CD4-positive, alpha-beta memory T cell (primary cell): ENCODE data around the gene GRIP1. TPM values are rescaled to one million over a fixed set of nuclear protein-coding genes. Genes with fewer than 3 reads are reported as not detected.

Experiments used
- CTCF ChIA-PET: fragments of 350-600 bp; sonication (Branson Sonifier 250); formaldehyde crosslinking; loops from one replicate; lab custom pipeline; 2021; ENCODE audit warnings: inconsistent platforms; ENCODE audit not compliant: partially characterized antibody; lab: Charles Lee
- POLR2A ChIA-PET: fragments of 350-600 bp; sonication (Branson Sonifier 250); formaldehyde crosslinking; loops from one replicate; lab custom pipeline; 2021; ENCODE audit not compliant: partially characterized antibody; lab: Charles Lee
- DNase-seq, 5 donors: peaks; one replicate each; pipeline versions ENCODE4 v3.0.0 to v3.0.0-alpha.2; 2020 to 2022; ENCODE audit warnings: mixed read lengths in 1 of 5
- H3K27ac ChIP-seq: one replicate; pipeline ENCODE4 v1.7.0; 2013; ENCODE audit warnings: low read depth, low read length
- H3K27me3 ChIP-seq: 2 replicates; pipeline ENCODE4 v1.7.0; 2013; ENCODE audit warnings: mild to moderate bottlenecking, low read length, moderate library complexity; ENCODE audit not compliant: insufficient read depth
- H3K36me3 ChIP-seq: 2 replicates; pipeline ENCODE4 v1.7.0; 2013; ENCODE audit warnings: mild to moderate bottlenecking, low read length, moderate library complexity; ENCODE audit not compliant: insufficient read depth
- H3K4me1 ChIP-seq: 2 replicates; pipeline ENCODE4 v1.7.0; 2013; ENCODE audit warnings: mild to moderate bottlenecking, low read length, moderate library complexity; ENCODE audit not compliant: insufficient read depth
- H3K4me3 ChIP-seq, 2 donors: one replicate each; pipeline ENCODE4 v1.7.0; 2013; ENCODE audit warnings: low read length in 2 of 2, mild to moderate bottlenecking in 1 of 2
- H3K9me3 ChIP-seq, 2 donors: one replicate each; pipeline ENCODE4 v1.7.0; 2013; ENCODE audit warnings: low read length in 2 of 2, control low read depth in 1 of 2; ENCODE audit not compliant: control insufficient read depth in 1 of 2
- H3K27ac Mint-ChIP-seq, 7 donors: one replicate each; pipeline ENCODE4 v1.8.0; 2020 to 2021; ENCODE audit warnings: mixed read lengths in 7 of 7, mild to moderate bottlenecking in 6 of 7, inconsistent platforms in 3 of 7, moderate library complexity in 3 of 7
- H3K27me3 Mint-ChIP-seq, 2 donors: one replicate each; pipeline ENCODE4 v1.8.0; 2020 to 2021; ENCODE audit warnings: mixed read lengths in 2 of 2
- H3K36me3 Mint-ChIP-seq, 2 donors: one replicate each; pipeline ENCODE4 v1.8.0; 2020 to 2021; ENCODE audit warnings: mixed read lengths in 2 of 2, inconsistent platforms in 1 of 2, mild to moderate bottlenecking in 1 of 2
- H3K4me1 Mint-ChIP-seq, 4 donors: one replicate each; pipeline ENCODE4 v1.8.0; 2020 to 2021; ENCODE audit warnings: mixed read lengths in 4 of 4, mild to moderate bottlenecking in 1 of 4
- H3K4me3 Mint-ChIP-seq, 8 donors: one replicate each; pipeline ENCODE4 v1.8.0; 2020 to 2021; ENCODE audit warnings: mixed read lengths in 8 of 8, mild to moderate bottlenecking in 7 of 8, moderate library complexity in 6 of 8, inconsistent platforms in 3 of 8
- H3K9me3 Mint-ChIP-seq, 8 donors: one replicate each; pipeline ENCODE4 v1.8.0; 2020 to 2021; ENCODE audit warnings: mixed read lengths in 8 of 8, mild to moderate bottlenecking in 5 of 8, inconsistent platforms in 3 of 8, moderate library complexity in 1 of 8
- intact Hi-C: fragments of 100-400 bp; cut with micrococcal nuclease; formaldehyde crosslinking; loops from one replicate; pipeline ENCODE4 v1.15.1; 2023
- polyA plus RNA-seq, 2 donors: library from polyadenylated mRNA; unstranded; fragments of 300-500 nt; fragmentation: Illumina TruSeq; gene quantifications; one replicate each; pipeline ENCODE4 v1.2.3, GENCODE V29; 2021
- total RNA-seq, 2 experiments: library from RNA; stranded (reverse); gene quantifications; one replicate each; pipeline ENCODE4 v1.2.3, GENCODE V29; 2021

GRIP1 gene
- total and polyA plus RNA-seq, 4 experiments from 2014 or later: 0.52 to 3.3 (median 1.5) TPM

- DNase-seq: no peak
- no peak overlapping the region for H3K27ac ChIP-seq
- CTCF ChIA-PET: interaction anchor here (1.2 kb wide), 1 partner anchor 31 kb away, joined by 3 read pairs; no protein-coding TSS in a partner anchor
- peaks cover 10% of the 10 kb centered on the region for H3K4me1 ChIP-seq
- H3K9me3 Mint-ChIP-seq: peaks cover 0 to 2% (median 0%) of the 10 kb centered on the region in 8 donors
- H3K4me3 Mint-ChIP-seq: no peak overlapping the region
- intact Hi-C loops: loop anchor here (1.0 kb wide), 1 partner anchor 144 kb away; no protein-coding TSS in a partner anchor
- no peaks in the 10 kb centered on the region for H3K36me3 Mint-ChIP-seq
- POLR2A ChIA-PET: no interaction called here
- H3K4me3 ChIP-seq: no peak overlapping the region
- no peaks in the 10 kb centered on the region for H3K27me3 Mint-ChIP-seq
- H3K9me3 ChIP-seq: no peaks in the 10 kb centered on the region
- H3K4me1 Mint-ChIP-seq: peaks cover 7 to 15% (median 11%) of the 10 kb centered on the region in 4 donors
- H3K27ac Mint-ChIP-seq: no peak overlapping the region
- no peaks in the 10 kb centered on the region for H3K36me3 ChIP-seq
- H3K27me3 ChIP-seq: no peaks in the 10 kb centered on the region
These were observed 38.3 kb upstream of the GRIP1 start for GRCh38 chr12:66717036-66717673.

GRCh38 chr12:66716522-66716921 lies 37.6 kb upstream of the GRIP1 start:
- Mint-ChIP-seq H3K27me3 (no peaks in the 10 kb centered on the region), H3K4me3 (no peak overlapping the region), H3K4me1 (peaks cover 7 to 15% (median 11%) of the 10 kb centered on the region in 4 donors), H3K27ac (no peak overlapping the region), H3K36me3 (no peaks in the 10 kb centered on the region), H3K9me3 (no peaks in the 10 kb centered on the region)
- ChIA-PET POLR2A (no interaction called here), CTCF (interaction anchor here (1.2 kb wide), 1 partner anchor 30 kb away, joined by 3 read pairs; no protein-coding TSS in a partner anchor)
- intact Hi-C loops: no loop called here
- Histone ChIP-seq H3K9me3 (no peaks in the 10 kb centered on the region), H3K4me3 (no peak overlapping the region), H3K27ac (no peak overlapping the region), H3K27me3 (no peaks in the 10 kb centered on the region), H3K4me1 (peaks cover 10% of the 10 kb centered on the region), H3K36me3 (no peaks in the 10 kb centered on the region)
- DNase-seq: no peak

GRCh38 chr12:66714709-66715108 lies 35.8 kb upstream of the GRIP1 start:
- peaks cover 7 to 16% (median 11%) of the 10 kb centered on the region in 4 donors for H3K4me1 Mint-ChIP-seq
- Histone ChIP-seq H3K27ac (no peak overlapping the region), H3K9me3 (no peaks in the 10 kb centered on the region), H3K27me3 (no peaks in the 10 kb centered on the region), H3K4me3 (no peak overlapping the region), H3K4me1 (peaks cover 10% of the 10 kb centered on the region), H3K36me3 (no peaks in the 10 kb centered on the region)
- H3K27me3 Mint-ChIP-seq: no peaks in the 10 kb centered on the region
- no peaks in the 10 kb centered on the region for H3K9me3 Mint-ChIP-seq
- H3K4me3 Mint-ChIP-seq: peak overlapping the region in 7 of 8 donors; percentile 6 to 71 (median 50)
- H3K27ac Mint-ChIP-seq: peak overlapping the region in 3 of 7 donors; percentile 0 to 55 (median 18)
- ChIA-PET CTCF (no interaction called here), POLR2A (no interaction called here)
- intact Hi-C loops: no loop called here
- no peaks in the 10 kb centered on the region for H3K36me3 Mint-ChIP-seq
- DNase-seq: no peak

GRCh38 chr12:66713984-66714383 lies 35.1 kb upstream of the GRIP1 start:
- H3K36me3 ChIP-seq: no peaks in the 10 kb centered on the region
- Mint-ChIP-seq H3K36me3 (no peaks in the 10 kb centered on the region), H3K4me1 (peaks cover 11 to 23% (median 16%) of the 10 kb centered on the region in 4 donors), H3K4me3 (peak overlapping the region in 5 of 8 donors; percentile 36 to 71 (median 50)), H3K27me3 (no peaks in the 10 kb centered on the region), H3K27ac (peak overlapping the region in 2 of 7 donors; percentile 6 to 61), H3K9me3 (no peaks in the 10 kb centered on the region)
- POLR2A ChIA-PET: no interaction called here
- peaks cover 12% of the 10 kb centered on the region for H3K4me1 ChIP-seq
- H3K4me3 ChIP-seq: peak overlapping the region in 1 of 2 donors; percentile 17
- CTCF ChIA-PET: no interaction called here
- no peaks in the 10 kb centered on the region for H3K9me3 ChIP-seq
- peak in 1 of 5 donors; percentile 2 for DNase-seq
- intact Hi-C loops: no loop called here
- H3K27ac ChIP-seq: no peak overlapping the region
- no peaks in the 10 kb centered on the region for H3K27me3 ChIP-seq

- H3K36me3 ChIP-seq: no peaks in the 10 kb centered on the region
These were observed 31.0 kb upstream of the GRIP1 start for GRCh38 chr12:66709893-66710292.

GRCh38 chr12:66709457-66709773 lies 30.5 kb upstream of the GRIP1 start:
- DNase-seq: no peak
- peaks cover 10% of the 10 kb centered on the region for H3K4me1 ChIP-seq
- no peaks in the 10 kb centered on the region for H3K27me3 ChIP-seq
- Mint-ChIP-seq H3K9me3 (peaks cover 0 to 6% (median 0%) of the 10 kb centered on the region in 8 donors), H3K4me3 (peak overlapping the region in 4 of 8 donors; percentile 3 to 63 (median 54)), H3K4me1 (peaks cover 6 to 19% (median 11%) of the 10 kb centered on the region in 4 donors), H3K36me3 (no peaks in the 10 kb centered on the region), H3K27me3 (peaks cover 4% of the 10 kb centered on the region in 2 donors), H3K27ac (peak overlapping the region in 3 of 7 donors; percentile 6 to 19 (median 7))
- no peak overlapping the region for H3K27ac ChIP-seq
- H3K4me3 ChIP-seq: no peak overlapping the region
- intact Hi-C loops: loop anchor here (5.0 kb wide), 1 partner anchor 153 kb away; no protein-coding TSS in a partner anchor
- ChIA-PET POLR2A (no interaction called here), CTCF (interaction anchor here (0.9 to 3.1 kb wide), 4 partner anchors 9 to 442 kb away, joined by 3 to 12 read pairs (median 4); no protein-coding TSS in a partner anchor)
- H3K36me3 ChIP-seq: no peaks in the 10 kb centered on the region
- no peaks in the 10 kb centered on the region for H3K9me3 ChIP-seq

More at GRCh38 chr12:66709893-66710292, 31.0 kb upstream of the GRIP1 start:
- Mint-ChIP-seq H3K4me3 (peak overlapping the region in 1 of 8 donors; percentile 9), H3K9me3 (peaks cover 0 to 6% (median 0%) of the 10 kb centered on the region in 8 donors), H3K27ac (no peak overlapping the region), H3K4me1 (peaks cover 11 to 24% (median 16%) of the 10 kb centered on the region in 4 donors), H3K36me3 (no peaks in the 10 kb centered on the region), H3K27me3 (peaks cover 2% of the 10 kb centered on the region in 2 donors)
- no peak for DNase-seq
- H3K9me3 ChIP-seq: no peaks in the 10 kb centered on the region
- POLR2A ChIA-PET: no interaction called here
- CTCF ChIA-PET: interaction anchor here (1.5 to 3.1 kb wide), 2 partner anchors 15 to 17 kb away, joined by 3 to 12 read pairs; no protein-coding TSS in a partner anchor
- H3K27me3 ChIP-seq: no peaks in the 10 kb centered on the region
- H3K4me3 ChIP-seq: no peak overlapping the region
- peaks cover 15% of the 10 kb centered on the region for H3K4me1 ChIP-seq
- H3K27ac ChIP-seq: no peak overlapping the region
- intact Hi-C loops: loop anchor here (5.0 kb wide), 1 partner anchor 152 kb away; no protein-coding TSS in a partner anchor
